Measurements from ENCODE around the gene CROCC2. TPM values are rescaled to one million over a fixed set of nuclear protein-coding genes. Genes with fewer than 3 reads are reported as not detected.
A peak's percentile ranks its signal among the peaks of the same experiment; 100 is the strongest.

CROCC2 gene
- total RNA-seq = 10 to 100 TPM in 3 of 6 donors, 1 to 10 TPM in 2, under 1 TPM in 1; 0.23 to 17.8 (median 7.6) TPM

DNA sequence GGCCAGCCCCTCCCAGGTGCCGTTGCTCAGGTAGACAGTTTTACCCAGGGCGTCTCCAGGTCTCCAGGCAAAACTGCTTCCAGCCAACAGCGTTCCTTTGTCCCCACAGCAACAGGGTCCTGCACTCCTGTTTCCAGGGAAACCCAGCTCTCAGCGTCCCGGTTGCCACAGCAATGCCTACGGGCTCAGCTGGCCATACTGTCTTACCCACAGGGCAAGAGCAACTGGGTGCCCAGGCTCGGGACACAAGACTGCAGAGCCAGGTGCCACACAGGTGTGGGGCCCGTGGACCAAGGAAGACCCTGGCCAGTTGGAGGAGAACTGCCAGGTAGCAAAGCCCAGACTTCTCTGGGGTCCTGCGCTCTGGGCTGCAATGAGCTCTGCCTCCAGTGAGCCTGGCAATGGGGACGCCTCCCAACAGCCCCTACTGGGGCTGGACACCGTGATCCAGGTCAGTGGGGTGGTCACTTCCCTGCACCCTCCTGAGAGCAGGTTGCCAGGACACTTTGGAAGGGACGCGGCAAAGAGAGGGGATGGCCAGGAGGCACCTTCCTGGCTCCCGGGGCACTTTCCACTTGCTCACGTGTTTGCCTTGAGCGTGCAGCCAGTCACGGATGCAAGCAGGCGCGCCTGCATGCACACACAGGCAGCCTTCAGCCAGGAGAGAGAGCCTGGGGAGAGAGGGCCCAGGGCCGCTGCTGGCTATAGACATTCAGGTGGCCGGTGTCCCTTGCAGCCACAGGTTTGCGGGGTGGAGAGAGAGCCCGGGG is at the start of gene CROCC2:
TSS of gene CROCC2 (plus strand) at position 196 of the 770 bp plus-strand sequence. CDS start at position 374, 178 bp downstream.
- DNase-seq = peak in 1 of 2 donors; percentile 69
- ATAC-seq (ENCODE audit: low FRiP score in 2 of 2) = peak in 1 of 2 donors; percentile 7
- no peaks in the 10 kb centered on the region for H3K9me3 ChIP-seq
- WGBS, 2 donors = 55 to 67% methylated on average over 6 to 21 of the region's 23 CpGs
- H3K27me3 ChIP-seq = no peaks in the 10 kb centered on the region
- peaks cover 0 to 7% (median 0%) of the 10 kb centered on the region in 4 donors for H3K4me1 ChIP-seq
- TF ChIP-seq POLR2A (IDR thresholded peaks at IDR 0.05) (no peak), EP300 (IDR thresholded peaks at IDR 0.05) (no peak), POLR2AphosphoS5 (IDR thresholded peaks at IDR 0.05) (no peak)
- TF ChIP-seq, protein P1, sequence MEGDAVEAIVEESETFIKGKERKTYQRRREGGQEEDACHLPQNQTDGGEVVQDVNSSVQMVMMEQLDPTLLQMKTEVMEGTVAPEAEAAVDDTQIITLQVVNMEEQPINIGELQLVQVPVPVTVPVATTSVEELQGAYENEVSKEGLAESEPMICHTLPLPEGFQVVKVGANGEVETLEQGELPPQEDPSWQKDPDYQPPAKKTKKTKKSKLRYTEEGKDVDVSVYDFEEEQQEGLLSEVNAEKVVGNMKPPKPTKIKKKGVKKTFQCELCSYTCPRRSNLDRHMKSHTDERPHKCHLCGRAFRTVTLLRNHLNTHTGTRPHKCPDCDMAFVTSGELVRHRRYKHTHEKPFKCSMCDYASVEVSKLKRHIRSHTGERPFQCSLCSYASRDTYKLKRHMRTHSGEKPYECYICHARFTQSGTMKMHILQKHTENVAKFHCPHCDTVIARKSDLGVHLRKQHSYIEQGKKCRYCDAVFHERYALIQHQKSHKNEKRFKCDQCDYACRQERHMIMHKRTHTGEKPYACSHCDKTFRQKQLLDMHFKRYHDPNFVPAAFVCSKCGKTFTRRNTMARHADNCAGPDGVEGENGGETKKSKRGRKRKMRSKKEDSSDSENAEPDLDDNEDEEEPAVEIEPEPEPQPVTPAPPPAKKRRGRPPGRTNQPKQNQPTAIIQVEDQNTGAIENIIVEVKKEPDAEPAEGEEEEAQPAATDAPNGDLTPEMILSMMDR (IDR thresholded peaks at IDR 0.05) = no peak
- no peak within 1 kb of the TSS for H3K27ac ChIP-seq
- H3K4me3 ChIP-seq = no peak within 1 kb of the TSS
- no peaks in the 10 kb centered on the region for H3K36me3 ChIP-seq

DNA sequence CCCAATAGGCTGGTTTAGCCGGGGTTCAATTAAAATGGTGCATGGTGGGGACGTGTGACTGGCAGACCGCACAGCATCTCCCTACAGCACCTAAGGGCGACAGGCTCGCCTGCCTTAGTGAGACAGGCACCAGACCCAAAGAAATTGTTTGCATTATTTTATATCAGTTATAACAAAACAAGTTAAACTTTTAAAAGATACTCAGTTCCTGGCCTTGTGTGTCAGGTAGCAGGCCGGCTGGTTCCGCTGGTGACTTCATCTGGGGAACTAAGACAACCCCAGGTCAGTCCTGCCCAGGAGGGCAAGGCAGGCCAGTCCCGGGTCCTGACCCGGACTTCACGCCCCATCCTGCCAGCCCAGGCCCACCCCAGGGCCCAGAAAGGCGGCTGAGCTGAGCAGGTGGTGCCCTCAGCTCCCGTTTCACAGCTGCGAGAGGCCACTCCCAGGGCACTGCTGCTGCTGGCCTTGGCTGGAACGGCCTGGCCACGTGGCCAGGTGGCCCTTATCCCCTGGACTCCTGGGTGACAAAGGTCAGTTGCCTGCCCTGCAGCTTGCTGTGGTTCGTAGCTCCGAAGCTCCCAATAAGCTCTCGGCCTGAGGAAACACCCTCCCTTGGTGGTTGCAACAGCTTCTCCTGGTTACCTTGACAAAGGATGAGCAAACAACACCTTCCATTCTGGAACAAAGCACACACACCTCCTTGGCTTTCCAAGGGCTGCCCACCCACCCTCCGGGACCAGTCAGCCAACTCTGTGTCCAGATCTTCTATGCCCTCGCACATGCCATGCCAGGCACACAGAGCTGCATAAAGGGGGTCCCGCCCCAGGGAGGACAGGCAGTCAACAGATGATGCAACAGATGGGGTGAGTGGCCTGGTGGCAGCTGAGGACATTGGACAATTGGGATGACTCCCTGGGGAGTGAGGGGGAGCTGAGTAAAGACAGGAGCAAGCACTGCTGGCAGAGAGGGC is 48.8 kb upstream of the CROCC2 start:
- Histone ChIP-seq H3K27ac (no peak overlapping the region), H3K4me1 (no peaks in the 10 kb centered on the region), H3K36me3 (no peaks in the 10 kb centered on the region), H3K4me3 (no peak overlapping the region), H3K27me3 (no peaks in the 10 kb centered on the region), H3K9me3 (peaks cover 0 to 13% (median 4%) of the 10 kb centered on the region in 4 donors)
- TF ChIP-seq EP300 (IDR thresholded peaks at IDR 0.05) (no peak), POLR2A (IDR thresholded peaks at IDR 0.05) (no peak), POLR2AphosphoS5 (IDR thresholded peaks at IDR 0.05) (no peak)
- TF ChIP-seq, protein P1 (IDR thresholded peaks at IDR 0.05) = no peak
- WGBS, 2 donors = 83% methylated on average over 10 to 21 of the region's 21 CpGs
- DNase-seq (peak in 1 of 2 donors; percentile 63), ATAC-seq (ENCODE audit: low FRiP score in 2 of 2) (no peak)

DNA sequence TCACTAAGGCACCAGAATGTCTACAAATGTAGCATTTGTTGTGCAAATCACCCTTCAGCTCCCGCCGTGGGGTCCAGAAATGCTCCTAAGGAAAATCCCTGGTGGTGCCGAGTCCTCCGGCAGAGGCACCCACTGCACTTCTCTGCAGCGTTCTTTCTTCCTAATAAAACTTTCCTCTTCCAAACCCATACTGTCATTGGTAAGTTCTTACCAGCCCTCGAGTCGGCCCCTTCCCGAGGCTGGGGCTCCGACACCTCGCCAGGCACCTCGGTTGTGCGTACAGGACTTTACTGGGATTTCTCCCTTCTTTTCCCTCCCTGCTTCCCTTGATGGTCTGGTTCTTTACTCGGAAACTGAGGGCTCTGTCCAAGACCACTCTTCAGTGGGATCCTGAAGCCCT is 47.8 kb upstream of the CROCC2 start:
- no peak for TF ChIP-seq POLR2A (IDR thresholded peaks at IDR 0.05)
- no peak for TF ChIP-seq POLR2AphosphoS5 (IDR thresholded peaks at IDR 0.05)
- TF ChIP-seq EP300 (IDR thresholded peaks at IDR 0.05) = no peak
- TF ChIP-seq, protein P1 (IDR thresholded peaks at IDR 0.05) = no peak
- ATAC-seq (ENCODE audit: low FRiP score in 2 of 2) (no peak), DNase-seq (no peak)
- Histone ChIP-seq H3K27me3 (no peaks in the 10 kb centered on the region), H3K36me3 (no peaks in the 10 kb centered on the region), H3K4me1 (no peaks in the 10 kb centered on the region), H3K4me3 (no peak overlapping the region), H3K9me3 (peaks cover 0 to 13% (median 4%) of the 10 kb centered on the region in 4 donors), H3K27ac (no peak overlapping the region)
- WGBS, 2 donors = 90 to 93% methylated on average over 13 of the region's 13 CpGs

DNA sequence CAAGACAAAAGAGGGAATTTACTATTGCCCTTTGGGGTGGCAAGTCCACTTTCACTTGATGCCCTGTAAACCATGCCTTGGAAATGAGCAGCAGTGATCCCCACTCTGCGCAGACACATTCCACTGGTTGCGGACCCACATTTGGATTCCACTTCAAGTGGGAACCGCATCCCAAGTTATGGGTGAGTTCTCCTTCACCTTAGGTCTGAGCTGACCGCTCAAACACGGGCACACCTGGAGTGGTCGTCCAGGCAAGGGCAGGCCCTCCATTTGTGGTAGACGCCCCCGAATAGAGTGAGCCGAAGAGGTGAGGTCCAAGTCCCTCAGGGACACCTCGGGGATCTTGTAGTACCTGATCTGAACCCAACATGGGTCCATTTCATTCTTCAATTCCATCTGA is 47.3 kb upstream of the CROCC2 start:
- no peak for TF ChIP-seq POLR2AphosphoS5 (IDR thresholded peaks at IDR 0.05)
- TF ChIP-seq, protein P1 (IDR thresholded peaks at IDR 0.05) = no peak
- TF ChIP-seq EP300 (IDR thresholded peaks at IDR 0.05) = no peak
- no peak for TF ChIP-seq POLR2A (IDR thresholded peaks at IDR 0.05)
- no peak for DNase-seq
- Histone ChIP-seq H3K4me1 (no peaks in the 10 kb centered on the region), H3K27ac (no peak overlapping the region), H3K27me3 (no peaks in the 10 kb centered on the region), H3K36me3 (no peaks in the 10 kb centered on the region), H3K9me3 (peaks cover 0 to 13% (median 4%) of the 10 kb centered on the region in 4 donors), H3K4me3 (no peak overlapping the region)
- WGBS, 2 donors = 92% methylated on average over 8 to 10 of the region's 10 CpGs
- no peak for ATAC-seq (ENCODE audit: low FRiP score in 2 of 2)
